ENCODE data around the gene ENTHD1. TPM values are rescaled to one million over a fixed set of nuclear protein-coding genes. Genes with fewer than 3 reads are reported as not detected.

ENTHD1 gene
- total RNA-seq, 1 experiment from 2014 or later: not detected

GRCh38 chr22:39833093-39833492 is 60.5 kb downstream of the ENTHD1 start:
- Histone ChIP-seq H2AK5ac (ENCODE audit: insufficient read length, low read length) (no peak overlapping the region), H3K56ac (ENCODE audit: insufficient read length, low read depth, low read length) (no peak overlapping the region), H3K4ac (ENCODE audit: low read depth, low read length) (no peak overlapping the region), H4K8ac (replicated peaks; ENCODE audit: insufficient read length, low read depth, low read length) (no peak overlapping the region), H2AFZ (ENCODE audit: low read length) (no peak overlapping the region), H4K5ac (ENCODE audit: insufficient read length, low read depth, low read length) (no peak overlapping the region), H4K91ac (ENCODE audit: insufficient read length, low read depth, low read length) (no peak overlapping the region), H3K23me2 (ENCODE audit: insufficient read length, low read depth, low read length, poor library complexity, severe bottlenecking) (no peaks in the 10 kb centered on the region), H3K4me1 (ENCODE audit: insufficient read depth, low read length) (no peaks in the 10 kb centered on the region), H2BK5ac (ENCODE audit: insufficient read length, low read length) (no peak overlapping the region), H3K27ac (ENCODE audit: insufficient read length, low read depth, low read length) (no peak overlapping the region), H3K79me2 (ENCODE audit: insufficient read depth, low read length) (no peaks in the 10 kb centered on the region), H3K9me3 (ENCODE audit: control insufficient read depth, low read depth, low read length) (no peaks in the 10 kb centered on the region), H3K79me1 (ENCODE audit: insufficient read depth, low read depth, low read length, poor library complexity, severe bottlenecking) (no peaks in the 10 kb centered on the region), H3T11ph (ENCODE audit: low read length) (no peak overlapping the region), H2BK20ac (ENCODE audit: low read depth, low read length, poor library complexity, severe bottlenecking) (no peak overlapping the region), H3K23ac (ENCODE audit: insufficient read length, low read depth, low read length) (no peak overlapping the region), H3K4me2 (ENCODE audit: insufficient read depth, insufficient read length, low read length) (no peak overlapping the region), H2BK12ac (ENCODE audit: insufficient read length, low read depth, low read length) (no peak overlapping the region), H3K18ac (ENCODE audit: insufficient read length, low read depth, low read length) (no peak overlapping the region), H3K27me3 (ENCODE audit: insufficient read depth, low read length) (no peaks in the 10 kb centered on the region), H4K20me1 (ENCODE audit: control insufficient read depth, insufficient read depth, insufficient read length) (no peaks in the 10 kb centered on the region), H3K14ac (ENCODE audit: insufficient read depth, low read length) (no peak overlapping the region), H2BK15ac (ENCODE audit: low read depth, low read length) (no peak overlapping the region), H3K9ac (ENCODE audit: extremely low read depth, insufficient read length, low read length) (no peak overlapping the region), H2BK120ac (ENCODE audit: low read depth, low read length, poor library complexity, severe bottlenecking) (no peak overlapping the region)
- Mint-ChIP-seq H3K9me3 (no peaks in the 10 kb centered on the region), H3K4me3 (no peak overlapping the region), H3K4me1 (peaks cover 4 to 11% of the 10 kb centered on the region in 2 experiments), H3K36me3 (ENCODE audit: insufficient read depth in 1 of 3, low read depth in 3 of 3) (no peaks in the 10 kb centered on the region), H3K27ac (no peak overlapping the region), H3K27me3 (ENCODE audit: low read depth) (peaks cover 14% of the 10 kb centered on the region)
- no peak for TF ChIP-seq CTCF (conservative IDR thresholded peaks at IDR 0.05)
- WGBS (ENCODE audit: extremely low coverage, insufficient read length, low lambda C conversion rate): no CpG with 5 or more reads among the region's 1 CpG
- no peak for DNase-seq
